HG03432 (cell line): ENCODE measurements around the gene GNL2.

Experiments used
- ATAC-seq: cut with Tn5 transposase; IDR thresholded peaks from one replicate; pipeline ENCODE4 v1.9.1; 2021; ENCODE audit warnings: mild to moderate bottlenecking, moderate library complexity; ENCODE audit not compliant: unreplicated experiment

The GNL2 gene

GRCh38 chr1:37517569-37517968 lies 78.2 kb downstream of the GNL2 start:
- no peak for ATAC-seq
